Stimulated activated CD8-positive, alpha-beta memory T cell treated with anti-CD3 and anti-CD28 coated beads, Interleukin-15, amount 100 ng/mL, for 1 hour (primary cell): ENCODE measurements around the gene IL12RB2.

Experiments used
- DNase-seq: peaks from one replicate; pipeline ENCODE4 v3.0.0-alpha.2; 2020; ENCODE audit warnings: low read depth

Gene IL12RB2, protein sequence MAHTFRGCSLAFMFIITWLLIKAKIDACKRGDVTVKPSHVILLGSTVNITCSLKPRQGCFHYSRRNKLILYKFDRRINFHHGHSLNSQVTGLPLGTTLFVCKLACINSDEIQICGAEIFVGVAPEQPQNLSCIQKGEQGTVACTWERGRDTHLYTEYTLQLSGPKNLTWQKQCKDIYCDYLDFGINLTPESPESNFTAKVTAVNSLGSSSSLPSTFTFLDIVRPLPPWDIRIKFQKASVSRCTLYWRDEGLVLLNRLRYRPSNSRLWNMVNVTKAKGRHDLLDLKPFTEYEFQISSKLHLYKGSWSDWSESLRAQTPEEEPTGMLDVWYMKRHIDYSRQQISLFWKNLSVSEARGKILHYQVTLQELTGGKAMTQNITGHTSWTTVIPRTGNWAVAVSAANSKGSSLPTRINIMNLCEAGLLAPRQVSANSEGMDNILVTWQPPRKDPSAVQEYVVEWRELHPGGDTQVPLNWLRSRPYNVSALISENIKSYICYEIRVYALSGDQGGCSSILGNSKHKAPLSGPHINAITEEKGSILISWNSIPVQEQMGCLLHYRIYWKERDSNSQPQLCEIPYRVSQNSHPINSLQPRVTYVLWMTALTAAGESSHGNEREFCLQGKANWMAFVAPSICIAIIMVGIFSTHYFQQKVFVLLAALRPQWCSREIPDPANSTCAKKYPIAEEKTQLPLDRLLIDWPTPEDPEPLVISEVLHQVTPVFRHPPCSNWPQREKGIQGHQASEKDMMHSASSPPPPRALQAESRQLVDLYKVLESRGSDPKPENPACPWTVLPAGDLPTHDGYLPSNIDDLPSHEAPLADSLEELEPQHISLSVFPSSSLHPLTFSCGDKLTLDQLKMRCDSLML

DNA sequence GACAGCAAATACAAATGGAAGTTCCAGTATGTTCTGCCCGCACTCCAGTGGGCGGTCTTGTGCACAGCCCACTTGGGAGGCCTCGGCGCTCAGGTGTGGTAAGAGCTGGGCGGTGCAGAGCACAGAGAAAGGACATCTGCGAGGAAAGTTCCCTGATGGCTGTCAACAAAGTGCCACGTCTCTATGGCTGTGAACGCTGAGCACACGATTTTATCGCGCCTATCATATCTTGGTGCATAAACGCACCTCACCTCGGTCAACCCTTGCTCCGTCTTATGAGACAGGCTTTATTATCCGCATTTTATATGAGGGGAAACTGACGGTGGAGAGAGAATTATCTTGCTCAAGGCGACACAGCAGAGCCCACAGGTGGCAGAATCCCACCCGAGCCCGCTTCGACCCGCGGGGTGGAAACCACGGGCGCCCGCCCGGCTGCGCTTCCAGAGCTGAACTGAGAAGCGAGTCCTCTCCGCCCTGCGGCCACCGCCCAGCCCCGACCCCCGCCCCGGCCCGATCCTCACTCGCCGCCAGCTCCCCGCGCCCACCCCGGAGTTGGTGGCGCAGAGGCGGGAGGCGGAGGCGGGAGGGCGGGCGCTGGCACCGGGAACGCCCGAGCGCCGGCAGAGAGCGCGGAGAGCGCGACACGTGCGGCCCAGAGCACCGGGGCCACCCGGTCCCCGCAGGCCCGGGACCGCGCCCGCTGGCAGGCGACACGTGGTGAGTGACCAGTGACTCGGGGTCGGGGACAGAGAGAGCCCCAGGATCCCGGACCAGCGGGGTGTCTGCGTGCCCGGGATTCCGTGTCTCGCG is at the start of gene IL12RB2:
Gene IL12RB2 (plus strand): TSS at position 623 of the 810 bp plus-strand sequence. CDS start 12,496 bp downstream, outside the sequence.
- DNase-seq = no peak

- no peak for DNase-seq
These were observed 46.0 kb upstream of the IL12RB2 start for GRCh38 chr1:67261680-67262079.

GRCh38 chr1:67262735-67263134 is 44.9 kb upstream of the IL12RB2 start:
- no peak for DNase-seq

DNA sequence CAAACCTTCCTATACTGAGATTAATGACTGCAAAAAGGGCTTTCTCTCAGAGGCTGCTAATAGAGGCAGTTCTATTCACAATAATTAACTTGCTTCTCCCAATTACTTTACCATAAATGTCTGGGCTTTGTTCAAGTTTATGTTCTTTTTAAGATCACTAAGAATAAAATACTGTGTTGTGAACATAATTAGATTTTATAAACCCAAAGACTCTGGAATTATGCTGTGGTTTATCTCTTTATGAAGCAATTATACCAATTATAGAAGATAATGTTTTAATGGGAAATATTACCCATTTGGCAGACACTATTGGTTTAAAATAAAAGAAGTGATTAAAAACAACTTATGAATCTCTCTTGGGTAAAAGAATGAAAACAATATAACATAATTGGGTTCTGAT is 43.5 kb upstream of the IL12RB2 start:
- no peak for DNase-seq

DNA sequence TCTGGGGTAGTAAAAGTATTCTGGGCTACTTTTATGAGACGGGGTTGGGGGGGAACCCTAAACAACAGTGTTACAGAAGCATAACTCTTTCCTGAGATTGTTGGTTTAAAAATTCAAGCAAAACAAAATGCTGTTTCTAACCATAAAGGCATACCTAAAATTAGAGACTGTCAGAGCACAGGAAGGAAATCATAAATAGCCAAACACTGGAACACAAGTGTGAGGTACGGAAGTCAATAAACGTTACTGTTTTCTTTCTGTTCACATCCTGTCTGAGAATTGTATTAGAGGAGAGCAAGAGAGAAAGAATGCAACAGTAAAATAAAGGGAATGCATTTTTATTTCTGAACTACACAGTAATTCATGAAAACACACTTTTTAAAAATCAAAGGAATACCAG is 42.8 kb upstream of the IL12RB2 start:
- no peak for DNase-seq

DNA sequence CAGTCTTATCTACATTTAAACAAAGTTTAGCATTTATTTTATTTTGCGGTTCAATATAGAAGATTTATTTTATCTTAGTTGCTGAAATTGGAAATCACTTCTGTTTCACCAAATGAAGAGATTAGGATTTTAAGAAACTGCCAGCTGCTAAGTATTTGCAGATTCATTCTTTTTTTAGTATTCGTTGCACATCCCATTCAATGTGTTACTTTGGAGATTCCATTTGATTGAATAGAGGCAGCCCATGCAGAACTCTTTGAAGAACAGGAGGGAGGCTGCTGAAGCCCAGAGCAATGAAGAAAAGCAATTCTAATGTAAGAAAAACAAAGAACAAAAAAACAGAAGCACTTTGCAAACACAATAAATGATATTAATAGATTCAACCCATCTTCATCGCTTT is 38.6 kb upstream of the IL12RB2 start:
- DNase-seq = no peak

- DNase-seq = no peak
These were observed 37.1 kb upstream of the IL12RB2 start for GRCh38 chr1:67270541-67270940.

DNA sequence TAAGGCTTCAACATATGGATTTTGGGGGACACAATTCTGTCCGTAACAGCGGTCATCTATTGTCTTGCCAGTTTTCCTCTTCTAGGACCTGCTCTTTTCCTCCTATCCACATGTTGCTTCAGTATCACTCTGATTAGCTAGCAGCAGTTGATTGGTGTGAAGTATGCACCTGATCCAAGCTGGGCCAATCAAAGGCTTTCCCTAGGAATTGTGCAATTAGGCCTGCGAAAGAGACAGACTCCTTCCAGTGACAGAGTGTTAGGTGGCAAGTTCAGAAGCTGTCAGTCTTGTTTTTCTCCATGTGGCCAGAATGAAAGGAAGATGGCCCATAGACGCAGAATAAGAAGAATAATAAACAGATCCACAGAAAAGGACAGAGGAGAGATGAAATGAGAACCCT is 34.1 kb upstream of the IL12RB2 start:
- no peak for DNase-seq

- DNase-seq = no peak
These were observed 32.9 kb upstream of the IL12RB2 start for GRCh38 chr1:67274623-67275325.

DNA sequence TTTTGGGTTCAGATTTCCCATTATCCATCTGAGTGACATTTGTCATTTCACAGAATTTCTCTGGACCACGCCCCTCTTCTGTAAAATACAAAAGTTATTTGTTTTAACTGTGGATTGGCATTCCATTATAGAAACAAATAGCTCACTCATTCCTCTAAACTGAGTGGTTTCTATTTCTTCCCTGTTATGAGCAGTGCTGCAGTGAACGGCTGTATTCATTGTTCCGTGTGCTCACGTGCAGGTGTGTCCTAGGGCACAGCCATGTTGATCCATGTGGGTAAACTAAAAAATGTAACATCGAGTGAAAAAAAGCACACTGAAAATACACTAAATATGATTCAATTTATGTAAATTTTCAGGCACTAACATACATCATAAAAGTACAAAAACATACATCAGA is 27.0 kb upstream of the IL12RB2 start:
- no peak for DNase-seq

DNA sequence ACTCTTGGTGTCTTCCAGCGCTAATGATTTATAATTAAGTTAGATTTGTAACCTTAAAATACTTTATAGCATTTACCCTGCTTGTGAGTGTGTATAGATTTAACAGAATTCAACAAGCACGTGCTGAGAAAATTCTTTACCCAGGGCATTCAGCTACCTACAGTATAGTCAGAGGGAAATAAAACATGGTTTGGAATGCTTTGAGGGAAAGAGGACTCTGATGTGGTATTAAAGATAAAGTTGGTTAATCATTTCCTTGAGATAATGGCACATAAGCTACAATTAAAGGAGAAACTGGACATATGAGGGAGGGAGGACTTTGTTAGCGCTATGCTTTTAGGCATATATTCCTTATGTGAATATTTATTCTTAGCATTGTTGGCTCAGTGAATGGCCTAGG is 26.4 kb upstream of the IL12RB2 start:
- no peak for DNase-seq

- DNase-seq = no peak
These were observed 21.7 kb upstream of the IL12RB2 start for GRCh38 chr1:67285780-67286488.

DNA sequence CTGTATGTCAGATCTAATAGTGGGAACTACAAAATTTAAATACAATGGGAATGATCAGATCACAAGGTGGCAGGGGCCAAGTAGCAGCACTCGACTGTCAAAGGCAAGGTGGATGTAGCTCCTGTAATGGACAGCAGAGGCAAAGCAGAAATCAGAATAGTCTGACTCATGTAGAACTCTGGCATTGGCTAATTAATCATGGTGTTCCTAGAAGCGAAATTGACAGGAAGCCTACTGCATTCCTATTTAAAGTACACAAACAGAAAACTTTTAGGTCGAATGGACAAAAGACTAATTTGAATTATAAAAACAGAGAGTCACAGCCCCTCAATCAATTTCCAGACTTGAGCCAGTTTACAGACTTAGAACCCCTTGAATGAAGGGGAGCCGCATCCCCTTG is 17.4 kb upstream of the IL12RB2 start:
- DNase-seq = no peak

GRCh38 chr1:67294836-67295617 is 12.6 kb upstream of the IL12RB2 start:
- no peak for DNase-seq

- no peak for DNase-seq
These were observed 8.9 kb upstream of the IL12RB2 start for GRCh38 chr1:67298762-67299161.

GRCh38 chr1:67299296-67299695 is 8.4 kb upstream of the IL12RB2 start:
- DNase-seq = no peak

DNA sequence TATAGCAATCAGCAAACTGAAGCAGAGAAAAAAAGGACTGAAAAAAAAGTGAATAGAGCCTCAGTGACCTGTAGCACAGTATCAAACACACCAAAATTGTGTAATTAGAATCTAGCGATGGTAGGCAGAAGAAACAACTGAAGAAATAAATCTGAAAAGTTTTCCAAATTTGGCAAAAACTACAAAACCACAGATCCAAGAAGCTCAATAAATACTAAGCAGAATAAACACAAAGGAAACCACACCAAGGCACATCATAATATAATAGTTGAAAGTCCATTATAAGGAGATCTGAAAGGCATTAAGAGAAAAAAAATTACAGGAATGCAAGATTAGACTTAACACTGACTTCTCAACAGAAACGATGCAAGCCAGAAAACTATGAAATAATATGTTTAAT is 7.1 kb upstream of the IL12RB2 start:
- no peak for DNase-seq

GRCh38 chr1:67304023-67304422 is 3.6 kb upstream of the IL12RB2 start:
- no peak for DNase-seq

DNA sequence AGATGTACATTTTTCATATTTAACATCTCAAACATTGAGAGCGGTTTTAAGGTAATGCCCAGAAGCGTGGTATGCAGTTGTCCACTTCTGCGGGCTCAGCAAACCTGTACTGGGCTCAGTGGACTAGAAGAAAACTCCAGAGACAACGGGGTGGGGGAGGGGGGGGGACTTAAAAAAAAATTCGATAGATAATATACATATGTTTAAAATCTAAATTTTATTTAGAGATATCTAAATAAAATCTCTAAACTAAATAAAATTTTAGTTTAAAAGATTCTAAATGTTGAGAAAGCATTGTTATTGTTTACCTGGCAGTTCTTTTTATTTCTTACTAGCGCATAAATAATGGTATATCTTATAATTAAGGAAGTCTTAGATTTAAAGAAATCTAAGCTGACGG is 1.1 kb upstream of the IL12RB2 start:
- DNase-seq = no peak

GRCh38 chr1:67308136-67308535 is 463 bp downstream of the IL12RB2 start:
- no peak for DNase-seq
